ENCODE measurements around the gene ME3. TPM values are rescaled to one million over a fixed set of nuclear protein-coding genes. Genes with fewer than 3 reads are reported as not detected.
"Not testable (repeated sequence)": the region's sequence is repeated elsewhere in the genome, so short reads cannot be mapped to it uniquely, and the experiment has no call there.

Gene ME3
- total RNA-seq, 1 experiment from 2014 or later: 1.8 TPM

GRCh38 chr11:86418106-86418505, 254.3 kb downstream of the ME3 start (continued):
- no peak for TF ChIP-seq ARID4B (CRISPR knock-in tag; IDR thresholded peaks at IDR 0.05; ENCODE audit: borderline replicate concordance)

- H3K36me3 Mint-ChIP-seq; H3K4me1 Mint-ChIP-seq; ATAC-seq; H3K9me3 Mint-ChIP-seq; H3K27ac Mint-ChIP-seq; POLR2A ChIA-PET; DNase-seq (ENCODE audit: low spot score); H3K4me3 Mint-ChIP-seq; H3K27me3 Mint-ChIP-seq (ENCODE audit: low read depth): not testable (repeated sequence)
- CTCF ChIA-PET: interaction anchor here (0.9 kb wide), 1 partner anchor 56 kb away, joined by 5 read pairs; no protein-coding TSS in a partner anchor
These were observed 255.5 kb downstream of the ME3 start for GRCh38 chr11:86416951-86417350.

GRCh38 chr11:86416494-86416893, 255.9 kb downstream of the ME3 start:
- Mint-ChIP-seq H3K9me3 (no peaks in the 10 kb centered on the region), H3K27ac (no peak overlapping the region), H3K4me3 (no peak overlapping the region), H3K4me1 (no peaks in the 10 kb centered on the region), H3K36me3 (no peaks in the 10 kb centered on the region), H3K27me3 (ENCODE audit: low read depth) (no peaks in the 10 kb centered on the region)
- CTCF ChIA-PET: interaction anchor here (0.9 kb wide), 1 partner anchor 55 kb away, joined by 5 read pairs; no protein-coding TSS in a partner anchor
- TF ChIP-seq ERG (CRISPR knock-in tag; IDR thresholded peaks at IDR 0.05) (no peak), AFF4 (CRISPR knock-in tag; IDR thresholded peaks at IDR 0.05; ENCODE audit: borderline replicate concordance) (no peak), ETV6 (CRISPR knock-in tag; IDR thresholded peaks at IDR 0.05) (no peak), ZMAT4 (CRISPR knock-in tag; IDR thresholded peaks at IDR 0.05) (no peak), PRRX2 (CRISPR knock-in tag; IDR thresholded peaks at IDR 0.05) (no peak), ZNF423 (CRISPR knock-in tag; IDR thresholded peaks at IDR 0.05) (no peak), ZNF317 (CRISPR knock-in tag; IDR thresholded peaks at IDR 0.05; ENCODE audit: borderline replicate concordance, low read depth) (no peak), RELA (CRISPR knock-in tag; IDR thresholded peaks at IDR 0.05; ENCODE audit: borderline replicate concordance) (no peak), MXD4 (CRISPR knock-in tag; IDR thresholded peaks at IDR 0.05; ENCODE audit: borderline replicate concordance) (no peak), USF2 (CRISPR knock-in tag; IDR thresholded peaks at IDR 0.05) (no peak), EMX1 (CRISPR knock-in tag; IDR thresholded peaks at IDR 0.05) (no peak), CREM (CRISPR knock-in tag; IDR thresholded peaks at IDR 0.05) (no peak), JUN (CRISPR knock-in tag; IDR thresholded peaks at IDR 0.05) (no peak), GTF2I (CRISPR knock-in tag; conservative IDR thresholded peaks at IDR 0.05) (no peak)
- ATAC-seq (no peak), DNase-seq (ENCODE audit: low spot score) (no peak)
- POLR2A ChIA-PET: no interaction called here
